GM12874 (cell line): Measurements from ENCODE around the gene CRYBB1.

ENCODE experiments used
- CTCF ChIP-seq: IDR thresholded peaks from 2 replicates; pipeline ENCODE4 v1.5.1; 2011; ENCODE audit warnings: low read depth, mild to moderate bottlenecking, control low read depth, low read length, moderate library complexity; ENCODE audit not compliant: insufficient read depth

Gene CRYBB1

GRCh38 chr22:26588729-26589366 is 29.0 kb downstream of the CRYBB1 start:
- TF ChIP-seq CTCF: no peak

- TF ChIP-seq CTCF: no peak
Measured at GRCh38 chr22:26587991-26588613, 29.7 kb downstream of the CRYBB1 start.

GRCh38 chr22:26586556-26587325 is 31.1 kb downstream of the CRYBB1 start:
- no peak for TF ChIP-seq CTCF

- no peak for TF ChIP-seq CTCF
Measured at GRCh38 chr22:26585104-26585790, 32.6 kb downstream of the CRYBB1 start.

- no peak for TF ChIP-seq CTCF
Measured at GRCh38 chr22:26584010-26584409, 33.8 kb downstream of the CRYBB1 start.

GRCh38 chr22:26581633-26582168 is 36.1 kb downstream of the CRYBB1 start:
- no peak for TF ChIP-seq CTCF

GRCh38 chr22:26581026-26581425 is 36.8 kb downstream of the CRYBB1 start:
- no peak for TF ChIP-seq CTCF
